Measurements from ENCODE around the gene VTI1A. TPM values are rescaled to one million over a fixed set of nuclear protein-coding genes. Genes with fewer than 3 reads are reported as not detected.

VTI1A gene
- total RNA-seq, 2 donors from 2014 or later = 21.0 to 29.6 TPM

DNA sequence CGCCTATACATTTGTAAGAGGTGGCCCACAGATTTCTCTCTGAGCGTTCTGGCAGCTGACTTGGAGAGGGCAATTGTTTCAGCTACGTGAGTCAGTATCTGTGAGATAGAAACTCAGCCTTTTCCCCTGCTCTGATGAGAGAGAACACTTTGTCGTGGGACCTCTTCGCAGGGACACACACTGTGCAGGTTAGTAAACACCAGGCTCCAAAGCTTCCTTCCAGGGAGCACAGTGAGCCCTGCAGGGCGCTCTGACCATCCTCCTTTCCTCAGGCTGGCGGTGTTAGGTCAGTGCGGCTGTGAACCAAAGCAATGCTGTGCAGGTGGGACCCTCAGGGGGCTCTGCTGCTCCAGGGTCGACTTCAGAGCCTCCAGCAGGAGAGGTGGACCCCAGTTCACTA, 350.8 kb downstream of the VTI1A start:
- H3K27ac ChIP-seq = no peak overlapping the region
- no peaks in the 10 kb centered on the region for H3K9me3 ChIP-seq
- no peak overlapping the region for H3K4me3 ChIP-seq
- TF ChIP-seq, protein P1, sequence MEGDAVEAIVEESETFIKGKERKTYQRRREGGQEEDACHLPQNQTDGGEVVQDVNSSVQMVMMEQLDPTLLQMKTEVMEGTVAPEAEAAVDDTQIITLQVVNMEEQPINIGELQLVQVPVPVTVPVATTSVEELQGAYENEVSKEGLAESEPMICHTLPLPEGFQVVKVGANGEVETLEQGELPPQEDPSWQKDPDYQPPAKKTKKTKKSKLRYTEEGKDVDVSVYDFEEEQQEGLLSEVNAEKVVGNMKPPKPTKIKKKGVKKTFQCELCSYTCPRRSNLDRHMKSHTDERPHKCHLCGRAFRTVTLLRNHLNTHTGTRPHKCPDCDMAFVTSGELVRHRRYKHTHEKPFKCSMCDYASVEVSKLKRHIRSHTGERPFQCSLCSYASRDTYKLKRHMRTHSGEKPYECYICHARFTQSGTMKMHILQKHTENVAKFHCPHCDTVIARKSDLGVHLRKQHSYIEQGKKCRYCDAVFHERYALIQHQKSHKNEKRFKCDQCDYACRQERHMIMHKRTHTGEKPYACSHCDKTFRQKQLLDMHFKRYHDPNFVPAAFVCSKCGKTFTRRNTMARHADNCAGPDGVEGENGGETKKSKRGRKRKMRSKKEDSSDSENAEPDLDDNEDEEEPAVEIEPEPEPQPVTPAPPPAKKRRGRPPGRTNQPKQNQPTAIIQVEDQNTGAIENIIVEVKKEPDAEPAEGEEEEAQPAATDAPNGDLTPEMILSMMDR (IDR thresholded peaks at IDR 0.05) = no peak
- H3K4me1 ChIP-seq = peaks cover 0 to 10% of the 10 kb centered on the region in 2 donors
- no peak for DNase-seq (ENCODE audit: low spot score)
- H3K36me3 ChIP-seq = no peaks in the 10 kb centered on the region
- H3K27me3 ChIP-seq = no peaks in the 10 kb centered on the region

DNA sequence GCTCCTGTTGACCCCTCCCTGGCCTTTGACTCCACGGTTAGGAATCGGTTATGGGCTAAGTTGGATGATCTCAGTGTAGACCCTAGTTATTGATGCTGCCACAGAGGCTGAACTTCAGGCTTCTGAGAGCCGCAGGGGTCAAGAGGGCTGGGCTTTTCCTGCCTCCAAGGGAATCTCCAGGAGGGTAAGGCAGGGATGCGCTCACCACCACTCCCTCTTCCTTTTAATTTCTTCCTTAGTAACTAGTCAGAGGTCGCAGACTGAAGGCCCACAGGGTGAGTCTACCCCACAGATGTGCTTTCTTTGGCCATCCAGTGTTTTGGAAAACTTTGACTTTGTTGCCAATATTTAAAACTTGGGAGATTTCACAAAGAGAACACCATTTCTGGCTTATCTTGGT, 352.0 kb downstream of the VTI1A start:
- H3K4me3 ChIP-seq = no peak overlapping the region
- no peak for DNase-seq (ENCODE audit: low spot score)
- no peaks in the 10 kb centered on the region for H3K36me3 ChIP-seq
- no peak overlapping the region for H3K27ac ChIP-seq
- no peaks in the 10 kb centered on the region for H3K4me1 ChIP-seq
- TF ChIP-seq, protein P1 (IDR thresholded peaks at IDR 0.05) = no peak
- H3K27me3 ChIP-seq = no peaks in the 10 kb centered on the region
- H3K9me3 ChIP-seq = no peaks in the 10 kb centered on the region

DNA sequence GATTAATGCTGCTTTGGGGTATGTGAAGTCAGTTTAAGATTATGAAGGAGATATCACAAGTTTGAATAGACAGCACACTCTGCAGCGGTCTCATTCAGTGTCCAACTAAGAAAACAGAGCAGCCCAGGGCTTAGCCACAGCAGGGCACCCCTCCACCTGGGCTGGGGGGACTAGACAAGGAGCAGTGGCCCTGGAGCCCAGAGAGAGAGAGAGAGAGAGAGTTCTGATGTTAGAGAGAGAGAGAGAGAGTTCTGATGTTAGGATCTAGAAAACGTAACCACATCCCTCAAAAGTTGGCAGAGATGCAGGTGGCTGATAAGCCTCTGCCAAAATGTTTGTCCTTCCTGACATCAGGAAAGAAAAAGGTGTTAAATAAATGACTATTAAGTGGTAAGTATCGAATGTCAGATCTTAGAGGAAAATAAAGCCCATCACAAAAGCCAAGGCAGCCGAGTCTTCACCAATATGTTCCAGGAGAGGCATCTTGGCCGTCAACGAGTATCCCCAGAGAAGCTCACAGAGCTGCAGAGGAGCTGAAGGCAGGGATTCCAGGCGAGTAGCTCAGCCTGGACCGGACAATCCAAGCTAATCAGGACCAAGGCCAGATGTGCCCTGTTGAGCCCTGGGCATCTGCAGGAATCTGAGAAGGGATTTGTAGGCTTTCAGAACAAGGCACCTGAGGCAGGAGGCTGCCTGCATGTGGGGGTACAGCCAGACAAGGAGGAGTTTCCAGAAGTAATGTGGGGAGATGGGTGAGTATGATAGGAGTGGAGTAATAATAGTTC, 352.9 kb downstream of the VTI1A start:
- no peak for DNase-seq (ENCODE audit: low spot score)
- Histone ChIP-seq H3K36me3 (no peaks in the 10 kb centered on the region), H3K4me1 (no peaks in the 10 kb centered on the region), H3K27me3 (no peaks in the 10 kb centered on the region), H3K27ac (no peak overlapping the region), H3K9me3 (no peaks in the 10 kb centered on the region), H3K4me3 (no peak overlapping the region)
- TF ChIP-seq, protein P1 (IDR thresholded peaks at IDR 0.05) = no peak

DNA sequence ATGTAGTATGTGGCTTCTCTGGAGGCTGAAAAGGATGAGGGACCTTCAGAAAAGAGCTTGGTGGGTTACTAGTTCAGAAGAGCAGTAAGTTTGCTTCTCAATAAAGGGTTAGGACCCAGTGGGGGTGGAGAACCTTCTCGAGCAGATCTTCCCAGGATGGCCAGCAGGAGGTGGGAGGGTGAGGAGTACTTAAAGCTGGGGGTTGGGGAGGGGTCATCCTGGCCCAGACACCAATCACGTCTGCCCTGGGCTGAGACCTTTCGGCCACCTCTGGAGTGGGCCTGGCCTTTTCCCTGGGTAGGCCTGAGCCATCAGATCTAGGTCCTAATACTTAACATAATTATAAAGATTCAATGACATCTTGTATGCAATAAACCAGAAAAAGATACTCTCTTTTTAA, 354.0 kb downstream of the VTI1A start:
- Histone ChIP-seq H3K27ac (no peak overlapping the region), H3K9me3 (no peaks in the 10 kb centered on the region), H3K4me1 (no peaks in the 10 kb centered on the region), H3K4me3 (no peak overlapping the region), H3K36me3 (no peaks in the 10 kb centered on the region), H3K27me3 (no peaks in the 10 kb centered on the region)
- TF ChIP-seq, protein P1 (IDR thresholded peaks at IDR 0.05) = no peak
- DNase-seq (ENCODE audit: low spot score) = no peak

DNA sequence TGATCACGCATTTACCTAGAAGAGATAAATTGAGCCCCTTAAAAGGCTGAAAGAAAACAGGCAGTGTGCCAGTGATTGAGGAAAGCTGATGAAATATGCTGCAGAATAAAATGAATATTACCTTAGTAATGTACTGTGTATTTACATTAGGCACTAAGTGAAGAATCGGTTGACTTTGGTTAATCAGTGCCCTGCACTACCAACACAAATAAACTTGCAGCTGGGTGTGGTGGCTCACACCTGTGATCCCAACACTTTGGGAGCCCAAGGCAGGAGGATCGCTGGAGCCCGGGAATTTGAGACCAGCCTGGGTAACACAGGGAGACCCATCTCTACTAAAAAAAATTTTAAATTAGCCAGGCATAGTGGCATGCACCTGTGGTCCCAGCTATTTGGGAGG, 354.7 kb downstream of the VTI1A start:
- DNase-seq (ENCODE audit: low spot score) = no peak
- Histone ChIP-seq H3K4me3 (no peak overlapping the region), H3K27me3 (no peaks in the 10 kb centered on the region), H3K27ac (no peak overlapping the region), H3K4me1 (no peaks in the 10 kb centered on the region), H3K9me3 (no peaks in the 10 kb centered on the region), H3K36me3 (no peaks in the 10 kb centered on the region)
- TF ChIP-seq, protein P1 (IDR thresholded peaks at IDR 0.05) = no peak

Data from right atrium auricular region (tissue), 2 donors.